ENCODE data around the gene TAF5L.
"Not testable (repeated sequence)": the region's sequence is repeated elsewhere in the genome, so short reads cannot be mapped to it uniquely, and the experiment has no call there.

Gene TAF5L

DNA sequence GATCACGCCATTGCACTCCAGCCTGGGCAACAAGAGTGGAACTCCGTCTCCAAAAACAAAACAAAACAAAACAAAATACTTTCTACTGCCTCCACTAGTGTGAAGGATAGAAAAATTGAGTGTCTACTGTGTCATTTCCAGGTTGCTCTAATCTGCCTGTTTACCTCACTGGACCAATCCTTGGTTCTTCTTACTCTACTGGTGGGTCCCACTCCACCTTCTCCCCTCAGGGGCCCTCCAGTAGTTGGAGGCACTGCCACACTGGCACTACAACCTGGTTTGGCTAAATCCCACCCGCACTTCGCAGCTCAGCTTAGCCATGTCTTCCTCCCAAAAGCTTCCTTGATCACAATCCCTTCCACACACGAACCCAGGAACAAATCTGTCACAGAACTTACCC, 2.7 kb downstream of the TAF5L start:
- no peak for DNase-seq (ENCODE audit: low read depth, low spot score)

DNA sequence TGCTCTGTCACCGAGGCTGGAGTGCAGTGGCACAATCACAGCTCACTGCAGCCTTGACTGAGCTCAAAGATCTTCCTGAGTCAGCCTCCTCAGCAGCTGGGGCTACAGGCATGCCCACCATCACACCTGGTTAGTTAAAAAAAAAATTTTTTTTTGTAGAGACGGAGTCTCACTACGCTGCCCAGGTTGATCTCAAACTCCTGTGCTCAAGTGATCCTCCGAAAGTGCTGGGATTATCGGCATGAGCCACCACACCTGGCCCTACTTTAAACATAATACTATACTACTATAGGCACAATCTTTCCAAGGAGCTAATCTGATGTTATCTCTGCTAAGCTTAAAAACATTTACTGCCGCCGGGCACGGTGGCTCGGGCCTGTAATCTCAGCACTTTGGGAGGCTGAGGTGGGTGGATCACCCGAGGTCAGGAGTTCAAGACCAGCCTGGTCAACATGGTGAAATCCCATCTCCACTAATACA, 3.2 kb downstream of the TAF5L start:
- not testable (repeated sequence) for DNase-seq (ENCODE audit: low read depth, low spot score); H3K9ac ChIP-seq (ENCODE audit: insufficient read length); H3K4me3 ChIP-seq; H3K9me3 ChIP-seq (ENCODE audit: low read depth, low read length); H3K36me3 ChIP-seq (ENCODE audit: insufficient read depth, low read length); H3K27ac ChIP-seq

More for the DNA sequence above, 2.7 kb downstream of the TAF5L start:
- Histone ChIP-seq H3K27ac (no peak overlapping the region), H3K4me3 (no peak overlapping the region), H3K9ac (ENCODE audit: insufficient read length) (no peak overlapping the region), H3K9me3 (ENCODE audit: low read depth, low read length) (no peaks in the 10 kb centered on the region), H3K36me3 (ENCODE audit: insufficient read depth, low read length) (peaks cover under 1% of the 10 kb centered on the region; the same call in 1 of the 2 replicates)
- TF ChIP-seq EZH2 (IDR thresholded peaks at IDR 0.05), result no peak
- TF ChIP-seq POLR2AphosphoS5 (IDR thresholded peaks at IDR 0.05; ENCODE audit: borderline replicate concordance, low read depth, low read length), result no peak
- TF ChIP-seq FOXP2 (optimal IDR thresholded peaks at IDR 0.05; ENCODE audit: control extremely low read depth, extremely low read length, insufficient read depth), result no peak

DNA sequence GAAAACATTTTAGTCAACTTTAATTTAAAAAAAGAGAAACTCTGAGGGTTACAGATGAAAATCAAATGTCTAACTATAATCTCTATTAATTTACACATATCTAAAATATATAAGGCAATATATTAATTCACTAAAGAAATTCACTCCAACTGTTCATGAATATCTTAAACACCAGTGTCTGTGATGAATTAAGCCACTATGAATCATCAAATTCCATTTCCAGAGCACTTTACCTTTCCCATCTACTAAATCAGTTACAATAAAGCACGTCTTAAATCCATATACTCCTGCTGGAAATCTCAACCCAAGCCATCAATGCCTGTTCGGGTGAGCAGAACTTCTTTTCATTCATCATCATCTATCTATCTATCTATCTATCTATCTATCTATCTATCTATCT, 4.3 kb downstream of the TAF5L start:
- H3K9me3 ChIP-seq (ENCODE audit: low read depth, low read length), result no peaks in the 10 kb centered on the region
- DNase-seq (ENCODE audit: low read depth, low spot score), result no peak
- H3K9ac ChIP-seq (ENCODE audit: insufficient read length), result no peak overlapping the region
- no peak overlapping the region for H3K27ac ChIP-seq
- no peaks in the 10 kb centered on the region for H3K36me3 ChIP-seq (ENCODE audit: insufficient read depth, low read length)
- H3K4me3 ChIP-seq, result no peak overlapping the region
- TF ChIP-seq FOXP2 (optimal IDR thresholded peaks at IDR 0.05; ENCODE audit: control extremely low read depth, extremely low read length, insufficient read depth), result no peak
- TF ChIP-seq POLR2AphosphoS5 (IDR thresholded peaks at IDR 0.05; ENCODE audit: borderline replicate concordance, low read depth, low read length), result no peak
- no peak for TF ChIP-seq EZH2 (IDR thresholded peaks at IDR 0.05)

DNA sequence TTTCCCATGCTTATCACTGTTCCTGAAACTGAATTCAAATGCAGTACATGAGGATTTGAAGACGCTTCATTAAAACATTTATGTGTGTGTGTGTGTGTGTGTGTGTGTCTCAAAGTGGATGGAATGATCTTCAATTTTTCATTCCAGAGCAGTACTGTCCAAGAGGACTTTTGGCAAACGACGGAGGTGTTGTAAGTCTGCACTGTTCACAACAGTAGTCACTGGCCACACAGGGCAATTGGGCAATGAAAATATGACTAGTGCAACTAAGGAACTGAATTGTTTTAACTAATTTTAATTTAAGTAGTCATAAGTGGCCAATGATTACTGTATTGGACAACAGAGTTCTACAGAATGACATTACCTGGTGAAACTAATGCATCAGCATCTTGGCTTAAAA, 5.0 kb downstream of the TAF5L start:
- no peak overlapping the region for H3K27ac ChIP-seq
- H3K9ac ChIP-seq (ENCODE audit: insufficient read length), result no peak overlapping the region
- TF ChIP-seq POLR2AphosphoS5 (IDR thresholded peaks at IDR 0.05; ENCODE audit: borderline replicate concordance, low read depth, low read length) (no peak), EZH2 (IDR thresholded peaks at IDR 0.05) (no peak), FOXP2 (optimal IDR thresholded peaks at IDR 0.05; ENCODE audit: control extremely low read depth, extremely low read length, insufficient read depth) (no peak)
- no peaks in the 10 kb centered on the region for H3K9me3 ChIP-seq (ENCODE audit: low read depth, low read length)
- no peaks in the 10 kb centered on the region for H3K36me3 ChIP-seq (ENCODE audit: insufficient read depth, low read length)
- DNase-seq (ENCODE audit: low read depth, low spot score), result no peak
- no peak overlapping the region for H3K4me3 ChIP-seq

DNA sequence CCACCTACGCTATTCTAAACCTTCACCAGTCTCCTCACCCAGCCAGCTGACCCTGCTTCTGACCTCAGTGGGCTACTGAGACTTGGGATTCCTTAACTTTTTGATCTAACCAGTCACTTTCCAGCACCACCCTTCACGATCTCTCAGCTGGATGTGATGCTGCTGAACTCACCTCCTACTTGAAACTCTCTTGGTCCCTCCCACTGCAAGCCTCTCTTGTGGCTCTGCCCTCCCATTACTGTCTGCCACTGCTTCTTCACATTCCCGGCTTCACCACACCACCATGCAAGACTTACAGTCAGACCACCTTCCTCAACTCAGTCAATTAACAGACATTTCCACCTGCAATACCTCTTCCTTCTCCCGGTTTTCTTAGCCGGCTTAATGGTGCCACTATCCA, 6.3 kb downstream of the TAF5L start:
- H3K27ac ChIP-seq, result no peak overlapping the region
- no peak overlapping the region for H3K9ac ChIP-seq (ENCODE audit: insufficient read length)
- TF ChIP-seq POLR2AphosphoS5 (IDR thresholded peaks at IDR 0.05; ENCODE audit: borderline replicate concordance, low read depth, low read length) (no peak), EZH2 (IDR thresholded peaks at IDR 0.05) (no peak), FOXP2 (optimal IDR thresholded peaks at IDR 0.05; ENCODE audit: control extremely low read depth, extremely low read length, insufficient read depth) (no peak)

DNA sequence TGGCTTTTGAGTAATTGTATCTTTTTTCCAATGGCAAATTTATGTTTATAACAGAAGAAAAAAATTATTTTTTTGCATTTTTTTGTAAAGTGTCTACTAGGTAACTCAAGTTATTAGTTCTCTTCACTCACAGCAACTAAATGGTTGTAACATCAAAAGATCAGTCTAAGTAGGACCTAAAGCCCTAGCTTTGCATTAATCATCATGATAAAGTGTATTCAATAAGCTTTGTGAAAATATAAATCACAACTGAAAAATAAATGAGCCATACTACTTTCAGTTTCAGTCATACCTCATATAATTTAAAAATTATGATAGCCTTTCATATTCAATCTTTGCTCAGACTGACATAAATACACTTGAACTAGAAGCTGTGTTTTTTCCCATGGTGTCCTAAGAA, 6.9 kb downstream of the TAF5L start:
- Histone ChIP-seq H3K27ac (no peak overlapping the region), H3K36me3 (ENCODE audit: insufficient read depth, low read length) (peaks cover 4% of the 10 kb centered on the region; the same call in 1 of the 2 replicates), H3K4me3 (no peak overlapping the region), H3K9ac (ENCODE audit: insufficient read length) (no peak overlapping the region), H3K9me3 (ENCODE audit: low read depth, low read length) (no peaks in the 10 kb centered on the region)
- no peak for DNase-seq (ENCODE audit: low read depth, low spot score)
- TF ChIP-seq FOXP2 (optimal IDR thresholded peaks at IDR 0.05; ENCODE audit: control extremely low read depth, extremely low read length, insufficient read depth), result no peak
- no peak for TF ChIP-seq EZH2 (IDR thresholded peaks at IDR 0.05)
- no peak for TF ChIP-seq POLR2AphosphoS5 (IDR thresholded peaks at IDR 0.05; ENCODE audit: borderline replicate concordance, low read depth, low read length)

More for the DNA sequence above, 6.3 kb downstream of the TAF5L start:
- Histone ChIP-seq H3K4me3 (no peak overlapping the region), H3K36me3 (ENCODE audit: insufficient read depth, low read length) (no peaks in the 10 kb centered on the region), H3K9me3 (ENCODE audit: low read depth, low read length) (no peaks in the 10 kb centered on the region)
- DNase-seq (ENCODE audit: low read depth, low spot score), result no peak

DNA sequence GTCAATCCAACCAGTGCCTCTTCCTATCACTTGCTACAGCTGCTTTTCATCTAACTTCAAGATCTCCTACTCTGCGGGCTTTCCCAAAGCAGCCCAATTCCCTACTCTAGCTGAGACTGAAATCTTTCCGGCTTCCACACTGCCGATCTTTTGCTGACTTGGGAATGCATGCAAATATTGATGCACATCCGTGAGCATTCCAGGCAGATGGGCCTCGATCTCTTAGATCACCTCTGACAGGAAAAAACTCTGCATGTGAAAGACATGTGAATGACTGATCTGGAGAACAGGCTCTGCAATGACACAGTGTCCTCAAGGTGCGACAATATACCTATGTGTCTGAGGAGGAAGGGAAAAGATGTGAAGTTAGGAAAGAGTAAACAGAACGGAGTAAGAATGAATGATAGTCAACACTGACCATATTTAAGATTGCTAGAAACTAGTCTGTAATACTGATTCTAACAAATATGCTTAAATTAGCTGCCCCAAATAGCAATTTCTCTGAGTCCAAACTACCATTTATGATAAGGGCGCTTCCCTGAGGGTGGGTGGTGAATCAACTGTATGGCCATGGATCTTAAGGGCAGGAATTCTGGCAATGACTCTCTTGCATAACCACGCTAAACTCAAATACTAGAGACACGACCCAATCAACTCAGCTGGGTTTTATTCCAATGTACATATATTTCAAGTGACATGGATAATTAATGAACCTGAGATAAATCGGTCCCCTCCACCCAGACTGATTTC, 8.4 kb downstream of the TAF5L start:
- no peak overlapping the region for H3K4me3 ChIP-seq
- no peak overlapping the region for H3K27ac ChIP-seq
- DNase-seq (ENCODE audit: low read depth, low spot score), result no peak
- H3K9ac ChIP-seq (ENCODE audit: insufficient read length), result no peak overlapping the region
- TF ChIP-seq EZH2 (IDR thresholded peaks at IDR 0.05), result no peak
- TF ChIP-seq FOXP2 (optimal IDR thresholded peaks at IDR 0.05; ENCODE audit: control extremely low read depth, extremely low read length, insufficient read depth), result no peak
- TF ChIP-seq POLR2AphosphoS5 (IDR thresholded peaks at IDR 0.05; ENCODE audit: borderline replicate concordance, low read depth, low read length), result no peak
- no peaks in the 10 kb centered on the region for H3K9me3 ChIP-seq (ENCODE audit: low read depth, low read length)
- H3K36me3 ChIP-seq (ENCODE audit: insufficient read depth, low read length), result peaks cover 17% of the 10 kb centered on the region

DNA sequence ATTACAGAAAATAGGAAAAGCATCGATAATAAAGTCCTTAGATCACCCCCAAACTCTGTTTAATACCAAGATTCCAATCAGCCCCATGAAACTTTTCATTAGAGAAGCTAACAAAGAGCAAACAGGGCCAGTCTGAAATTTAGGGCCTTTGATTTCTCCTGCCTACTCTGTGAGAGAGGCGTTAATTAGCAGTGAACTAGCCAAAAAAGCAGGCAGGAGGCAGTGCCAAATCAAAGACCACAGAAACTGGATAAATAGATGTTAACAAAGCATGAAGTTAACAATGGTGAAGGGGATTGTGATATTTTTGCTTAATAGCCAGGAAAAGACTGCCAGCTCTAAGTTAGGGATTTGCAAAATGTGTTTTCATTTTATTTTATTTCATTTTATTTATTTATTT, 11.2 kb downstream of the TAF5L start:
- no peaks in the 10 kb centered on the region for H3K9me3 ChIP-seq (ENCODE audit: low read depth, low read length)
- TF ChIP-seq FOXP2 (optimal IDR thresholded peaks at IDR 0.05; ENCODE audit: control extremely low read depth, extremely low read length, insufficient read depth), result no peak
- no peak for TF ChIP-seq EZH2 (IDR thresholded peaks at IDR 0.05)
- no peak for TF ChIP-seq POLR2AphosphoS5 (IDR thresholded peaks at IDR 0.05; ENCODE audit: borderline replicate concordance, low read depth, low read length)
- peaks cover 42% of the 10 kb centered on the region for H3K36me3 ChIP-seq (ENCODE audit: insufficient read depth, low read length)
- H3K27ac ChIP-seq, result no peak overlapping the region
- H3K9ac ChIP-seq (ENCODE audit: insufficient read length), result no peak overlapping the region
- H3K4me3 ChIP-seq, result no peak overlapping the region
- no peak for DNase-seq (ENCODE audit: low read depth, low spot score)

DNA sequence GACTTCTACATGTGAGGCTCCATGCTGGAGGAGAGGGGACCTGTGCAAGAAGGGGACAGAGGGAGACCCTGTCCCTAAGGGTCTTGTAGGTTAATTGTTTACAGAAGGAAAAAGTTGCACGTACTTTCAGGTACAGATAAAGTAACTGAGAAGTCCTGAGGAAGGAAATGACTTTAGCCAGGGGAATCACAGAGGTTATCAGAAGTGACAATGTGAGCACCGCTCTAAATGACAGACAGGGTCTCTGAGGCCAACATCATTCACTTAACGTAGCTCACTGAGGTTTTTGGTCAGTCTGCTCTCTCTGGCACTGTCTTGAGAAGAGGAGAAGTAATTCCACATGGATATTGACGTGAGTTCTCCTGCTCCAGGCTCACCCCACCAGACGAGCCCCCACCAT, 12.0 kb downstream of the TAF5L start:
- Histone ChIP-seq H3K27ac (no peak overlapping the region), H3K9ac (ENCODE audit: insufficient read length) (no peak overlapping the region), H3K9me3 (ENCODE audit: low read depth, low read length) (no peaks in the 10 kb centered on the region), H3K4me3 (no peak overlapping the region), H3K36me3 (ENCODE audit: insufficient read depth, low read length) (peaks cover 50% of the 10 kb centered on the region)
- no peak for TF ChIP-seq POLR2AphosphoS5 (IDR thresholded peaks at IDR 0.05; ENCODE audit: borderline replicate concordance, low read depth, low read length)
- no peak for TF ChIP-seq FOXP2 (optimal IDR thresholded peaks at IDR 0.05; ENCODE audit: control extremely low read depth, extremely low read length, insufficient read depth)
- TF ChIP-seq EZH2 (IDR thresholded peaks at IDR 0.05), result no peak
- DNase-seq (ENCODE audit: low read depth, low spot score), result no peak

Measured in SK-N-MC (cell line).